NCI-H2196 treated with DMSO at 0.1 percent for 48 hours (cell line): Measurements from ENCODE around the gene PIH1D1.
"Not testable (repeated sequence)": the region's sequence is repeated elsewhere in the genome, so short reads cannot be mapped to it uniquely, and the experiment has no call there.

Experiments
- DNase-seq: peaks from one replicate; lab custom pipeline; 2025; ENCODE audit not compliant: unreplicated experiment; lab: John Stamatoyannopoulos, UW

PIH1D1 gene

GRCh38 chr19:49481020-49481683 is 29.5 kb upstream of the PIH1D1 start:
- no peak for DNase-seq

- no peak for DNase-seq
These were observed 28.5 kb upstream of the PIH1D1 start for GRCh38 chr19:49479975-49480628.

- no peak for DNase-seq
These were observed 24.6 kb upstream of the PIH1D1 start for GRCh38 chr19:49475995-49476880.

- DNase-seq: no peak
These were observed 23.7 kb upstream of the PIH1D1 start for GRCh38 chr19:49475191-49475917.

GRCh38 chr19:49474542-49474924 is 22.9 kb upstream of the PIH1D1 start:
- DNase-seq: no peak

GRCh38 chr19:49473868-49474541 is 22.4 kb upstream of the PIH1D1 start, which contains the start of gene FLT3LG:
FLT3LG (plus strand) TSS chr19:49474215; CDS start chr19:49474640, 425 bp downstream.
- DNase-seq: peak; percentile 62

- DNase-seq: not testable (repeated sequence)
These were observed 21.9 kb upstream of the PIH1D1 start for GRCh38 chr19:49473501-49473867.

GRCh38 chr19:49472936-49473335 is 21.3 kb upstream of the PIH1D1 start:
- DNase-seq: no peak

GRCh38 chr19:49470615-49470978 is 19.0 kb upstream of the PIH1D1 start:
- DNase-seq: no peak

GRCh38 chr19:49469828-49470614 is 18.4 kb upstream of the PIH1D1 start:
- no peak for DNase-seq

GRCh38 chr19:49468746-49469447 is 17.3 kb upstream of the PIH1D1 start:
- DNase-seq: no peak

GRCh38 chr19:49468199-49468598 is 16.6 kb upstream of the PIH1D1 start:
- no peak for DNase-seq

GRCh38 chr19:49465371-49465770 is 13.8 kb upstream of the PIH1D1 start:
- no peak for DNase-seq

- DNase-seq: no peak
These were observed 12.5 kb upstream of the PIH1D1 start for GRCh38 chr19:49463960-49464740.

- DNase-seq: no peak
These were observed 10.9 kb upstream of the PIH1D1 start for GRCh38 chr19:49462492-49462891.

GRCh38 chr19:49461656-49462055 is 10.0 kb upstream of the PIH1D1 start:
- DNase-seq: no peak

GRCh38 chr19:49461130-49461529 is 9.5 kb upstream of the PIH1D1 start:
- not testable (repeated sequence) for DNase-seq

- no peak for DNase-seq
These were observed 7.8 kb upstream of the PIH1D1 start for GRCh38 chr19:49459388-49459787.

- no peak for DNase-seq
These were observed 6.9 kb upstream of the PIH1D1 start for GRCh38 chr19:49458567-49458903.
